Stimulated activated CD4-positive, alpha-beta T cell treated with anti-CD3 and anti-CD28 coated beads, Interleukin-12 subunit alpha, Interleukin-12 subunit beta, amount 100 ng/mL, for 4 hours (primary cell): ENCODE measurements around the gene GOPC.
"Not testable (repeated sequence)": the region's sequence is repeated elsewhere in the genome, so short reads cannot be mapped to it uniquely, and the experiment has no call there.

Source experiments
- DNase-seq: peaks from one replicate; pipeline ENCODE4 v3.0.0-alpha.2; 2020

GOPC gene

DNA sequence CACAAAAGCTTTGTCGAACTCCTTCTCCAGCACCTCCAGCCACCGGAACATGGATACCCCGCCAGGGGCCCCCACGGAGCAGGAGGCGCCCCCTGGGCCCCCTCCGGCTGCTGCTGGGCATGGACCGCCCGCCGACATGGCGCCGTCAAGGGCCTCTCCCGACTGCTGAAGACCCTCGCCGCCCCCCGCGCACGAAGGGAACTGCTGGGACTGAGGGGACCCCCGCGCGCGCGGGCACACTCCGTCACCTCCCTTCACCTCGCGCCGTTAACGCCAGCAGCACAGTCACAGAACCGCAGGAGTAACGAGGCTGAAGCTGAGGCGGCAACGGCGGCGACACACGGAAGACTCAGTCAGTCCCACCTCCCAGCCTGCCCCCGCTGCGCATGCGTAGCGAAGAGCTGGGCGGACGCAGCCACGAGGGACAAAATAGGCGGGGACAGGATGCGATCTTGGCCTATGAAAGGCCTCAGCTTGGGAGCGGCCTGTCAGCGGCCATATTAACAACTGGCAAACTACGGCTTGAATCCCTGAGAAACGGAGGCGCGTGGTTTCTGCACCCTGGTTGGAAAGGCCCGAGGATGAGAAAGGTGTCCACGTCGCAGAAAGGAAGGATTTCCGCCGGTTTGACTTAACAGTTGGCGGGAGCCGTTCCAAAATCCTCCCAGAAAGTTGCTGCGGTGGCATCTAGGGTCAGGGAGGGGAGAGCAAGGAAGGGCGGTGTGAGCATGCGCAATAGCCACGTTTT lies at the start of gene GOPC:
Gene GOPC (minus strand): TSS at position 361 of the 748 bp plus-strand sequence. CDS start 223 bp downstream, at position 138.
- DNase-seq: peak; percentile 88

DNA sequence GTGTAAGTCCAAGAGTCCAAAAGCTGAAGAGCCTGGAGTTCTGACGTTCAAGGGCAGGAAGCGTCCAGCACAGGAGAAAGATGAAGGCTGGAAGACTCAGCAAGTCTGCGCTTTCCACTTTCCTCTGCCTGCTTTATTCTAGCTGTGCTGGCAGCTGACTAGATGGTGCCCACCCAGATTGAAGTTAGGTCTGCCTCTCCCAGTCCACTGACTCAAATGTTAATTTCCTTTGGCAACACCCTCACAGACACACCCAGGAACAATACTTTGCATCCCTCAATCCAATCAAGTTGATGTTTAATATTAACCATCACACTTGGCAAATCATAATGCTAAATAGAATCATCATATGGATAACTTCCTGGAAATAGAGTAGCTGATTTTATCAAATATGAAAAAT lies 49.7 kb upstream of the GOPC start:
- not testable (repeated sequence) for DNase-seq

DNA sequence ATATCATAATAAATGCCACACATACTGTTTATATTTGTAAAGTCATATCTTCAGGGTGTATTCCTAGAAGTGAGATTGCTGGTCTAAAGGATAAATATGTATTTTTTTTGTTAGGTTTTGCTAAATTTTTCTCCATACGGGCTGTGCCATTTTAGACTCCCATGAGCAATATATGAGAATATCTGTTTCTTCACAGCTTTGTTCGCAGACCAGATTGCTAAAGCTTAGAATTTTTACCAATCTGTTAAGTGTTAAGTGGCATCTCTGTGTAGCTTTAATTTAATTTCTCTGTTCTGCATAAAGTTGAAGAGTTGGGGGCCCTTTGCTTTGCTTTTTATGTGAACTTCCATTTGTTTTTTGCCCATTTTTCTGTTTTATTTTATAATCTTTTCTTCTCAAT lies 40.7 kb upstream of the GOPC start:
- DNase-seq: no peak

DNA sequence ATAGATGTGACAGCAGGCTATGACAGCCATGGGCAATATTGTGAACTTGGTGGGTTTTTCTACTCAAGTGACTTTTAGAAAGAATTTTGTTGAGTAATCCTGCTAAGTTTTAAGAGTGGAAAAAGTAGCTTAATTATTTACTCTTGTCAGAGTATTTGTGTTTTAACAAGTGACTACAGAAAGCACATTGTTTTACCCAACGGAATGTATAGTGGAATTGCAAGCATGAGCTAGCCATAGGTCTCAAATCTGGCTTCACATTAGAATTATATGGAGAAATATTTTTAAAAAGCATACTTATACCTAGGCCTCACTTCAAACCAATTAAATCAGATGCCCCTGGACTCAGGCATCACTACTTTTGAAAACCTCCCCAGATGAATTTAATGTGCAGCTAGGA lies 35.5 kb upstream of the GOPC start:
- DNase-seq: no peak

DNA sequence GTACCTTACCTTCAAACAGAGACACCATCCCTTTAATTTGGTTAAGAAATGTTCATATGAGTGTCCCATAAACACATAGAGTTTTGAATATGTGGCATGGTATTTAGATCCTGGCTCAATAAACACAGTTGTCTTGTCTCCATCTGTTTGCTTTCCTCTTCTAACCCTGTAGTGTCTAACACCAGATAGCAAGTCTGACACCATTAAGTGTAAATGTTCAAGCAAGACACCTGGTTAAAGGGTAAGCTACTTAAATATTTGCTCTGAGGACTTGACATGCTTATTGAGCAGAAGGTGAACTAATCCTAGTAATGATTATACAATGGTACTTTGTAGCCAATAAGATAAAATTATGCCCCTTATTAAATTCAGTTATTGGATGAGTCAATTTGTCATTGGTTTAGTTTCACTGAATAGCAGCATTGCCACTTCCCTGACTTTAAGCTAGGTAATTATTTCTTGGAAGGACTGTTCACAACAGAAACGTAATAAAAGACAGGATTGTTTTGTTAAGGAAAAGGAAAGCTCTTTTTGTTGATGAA lies 26.9 kb upstream of the GOPC start:
- no peak for DNase-seq

DNA sequence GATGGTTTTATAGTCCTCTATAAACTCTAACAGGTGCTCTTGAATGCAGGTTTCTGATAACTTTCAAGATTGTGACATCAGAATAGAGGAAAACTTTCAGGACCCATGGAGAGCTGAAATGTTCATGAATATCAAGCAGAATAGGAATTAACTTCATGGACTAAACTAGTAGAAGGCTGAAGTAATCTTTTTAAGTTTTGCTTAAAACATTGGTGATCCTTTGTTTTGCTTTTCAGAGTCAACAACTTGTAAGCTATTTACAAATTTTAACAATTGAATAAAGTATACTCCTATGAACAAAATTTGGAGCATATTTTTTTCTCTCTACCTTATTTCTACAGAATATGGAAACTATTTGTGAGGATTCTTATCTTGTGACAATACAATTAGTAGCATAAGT lies 25.2 kb upstream of the GOPC start:
- no peak for DNase-seq

DNA sequence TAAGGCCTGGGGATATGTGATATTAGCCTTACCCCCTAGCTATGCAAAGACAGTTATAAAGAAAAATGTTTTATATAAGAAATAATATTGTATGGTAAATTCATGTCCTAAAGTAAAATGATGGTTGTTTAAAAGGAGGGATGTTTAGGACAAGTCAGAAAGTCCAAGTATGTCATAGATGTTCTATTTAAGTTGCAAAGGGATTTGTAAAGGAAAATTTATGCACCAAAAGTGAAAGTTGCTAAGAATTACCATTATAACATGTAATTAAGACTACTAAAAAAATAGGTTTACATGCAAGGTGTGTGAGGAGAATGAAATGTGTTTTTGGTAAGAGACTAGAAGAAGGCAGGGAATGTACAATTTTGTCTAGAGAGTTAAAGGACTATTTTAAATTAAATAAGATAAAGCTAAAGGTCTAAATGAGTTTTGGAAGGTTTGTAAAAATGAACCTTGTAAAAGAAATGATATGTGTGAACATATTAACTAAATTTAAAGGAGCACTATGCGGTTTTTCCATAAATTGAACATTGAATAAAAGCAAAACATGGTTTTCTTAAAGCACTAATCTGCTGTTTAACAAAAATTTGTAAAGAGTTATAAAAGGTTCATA lies 22.7 kb upstream of the GOPC start:
- no peak for DNase-seq

DNA sequence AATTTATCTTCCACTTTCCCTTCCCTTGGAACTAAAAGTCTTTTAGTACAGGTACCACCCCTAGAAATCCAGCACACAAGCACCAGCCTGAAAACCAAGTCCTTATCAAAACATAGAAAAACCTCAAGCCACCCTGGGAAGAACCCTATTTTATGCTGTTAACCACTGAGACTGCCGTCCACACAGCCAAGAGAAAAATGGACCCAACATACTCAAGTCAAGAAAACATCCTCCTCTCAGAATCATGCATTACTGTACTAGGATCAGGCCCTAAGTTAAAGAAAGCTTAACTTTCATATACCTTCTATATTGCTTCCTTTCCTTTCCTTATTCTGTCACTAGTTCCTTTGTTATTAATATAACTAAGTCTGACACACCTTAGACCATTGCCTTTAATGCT lies 16.9 kb upstream of the GOPC start:
- DNase-seq: no peak

DNA sequence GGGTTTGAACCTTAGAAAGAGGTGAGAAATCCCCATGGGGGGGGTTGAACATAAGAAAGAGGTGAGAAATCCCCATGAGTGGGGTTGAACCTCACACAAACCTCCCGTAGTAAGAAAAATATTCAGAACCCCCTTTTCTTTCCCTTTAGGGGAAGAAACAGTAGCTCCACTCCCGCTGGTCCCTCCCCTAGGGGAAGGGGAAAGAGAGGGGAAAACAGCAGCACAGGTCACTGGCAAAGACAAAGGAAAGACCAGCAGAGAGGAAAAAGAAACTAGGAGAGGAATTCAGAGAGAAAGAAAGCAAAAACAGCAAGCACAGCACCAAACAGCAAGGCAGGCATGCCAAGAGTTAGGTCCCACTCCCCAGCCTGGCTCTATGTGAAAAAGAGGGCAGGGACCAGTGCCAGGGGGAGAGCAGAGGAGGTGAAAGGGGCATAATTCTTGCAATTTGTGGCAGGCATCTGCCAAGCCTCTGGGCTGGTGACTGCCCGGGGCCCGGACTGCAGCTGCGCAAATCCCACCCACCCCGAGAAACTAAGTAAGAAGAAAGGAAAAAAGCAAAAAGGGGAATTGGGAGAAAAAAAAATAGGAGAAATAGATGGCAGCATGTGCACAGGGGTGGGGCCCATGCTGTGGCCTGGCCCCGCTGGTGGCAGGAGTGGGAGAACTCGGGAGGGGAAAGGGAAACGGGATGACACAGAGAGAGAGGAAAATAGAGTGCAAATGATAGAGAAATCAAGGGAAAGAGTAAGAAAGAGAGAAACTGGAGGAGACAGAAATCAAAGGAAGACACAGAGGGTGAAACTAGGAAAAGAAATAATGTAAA lies 15.1 kb upstream of the GOPC start:
- no peak for DNase-seq

DNA sequence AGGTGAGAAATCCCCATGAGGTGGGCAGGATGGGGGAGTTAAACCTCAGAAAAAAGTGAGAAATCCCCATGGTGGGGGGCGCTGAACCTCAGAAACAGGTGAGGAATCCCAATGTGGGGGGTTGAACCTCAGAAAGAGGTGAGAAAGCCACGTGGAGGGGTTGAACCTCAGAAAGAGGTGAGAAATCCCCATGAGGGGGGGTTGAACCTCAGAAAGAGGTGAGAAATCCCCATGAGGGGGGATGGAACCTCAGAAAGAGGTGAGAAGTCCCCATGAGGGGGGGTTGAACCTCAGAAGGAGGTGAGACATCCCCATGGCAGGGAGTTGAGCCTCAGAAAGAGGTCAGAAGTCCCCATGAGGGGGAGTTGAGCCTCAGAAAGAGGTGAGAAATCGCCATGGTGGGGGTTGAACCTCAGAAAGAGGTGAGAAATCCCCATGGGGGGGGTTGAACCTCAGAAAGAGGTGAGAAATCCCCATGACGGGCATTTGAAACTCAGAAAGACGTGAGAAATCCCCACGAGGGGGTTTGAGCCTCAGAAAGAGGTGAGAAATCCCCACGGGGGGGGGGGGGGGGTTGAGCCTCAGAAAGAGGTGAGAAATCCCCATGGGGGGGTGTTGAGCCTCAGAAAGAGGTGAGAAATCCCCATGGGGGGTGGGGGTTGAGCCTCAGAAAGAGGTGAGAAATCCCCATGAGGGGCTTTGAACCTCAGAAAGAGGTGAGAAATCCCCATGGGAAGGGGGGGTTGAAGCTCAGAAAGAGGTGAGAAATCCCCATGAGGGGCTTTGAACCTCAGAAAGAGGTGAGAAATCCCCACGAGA lies 14.3 kb upstream of the GOPC start:
- DNase-seq: no peak

DNA sequence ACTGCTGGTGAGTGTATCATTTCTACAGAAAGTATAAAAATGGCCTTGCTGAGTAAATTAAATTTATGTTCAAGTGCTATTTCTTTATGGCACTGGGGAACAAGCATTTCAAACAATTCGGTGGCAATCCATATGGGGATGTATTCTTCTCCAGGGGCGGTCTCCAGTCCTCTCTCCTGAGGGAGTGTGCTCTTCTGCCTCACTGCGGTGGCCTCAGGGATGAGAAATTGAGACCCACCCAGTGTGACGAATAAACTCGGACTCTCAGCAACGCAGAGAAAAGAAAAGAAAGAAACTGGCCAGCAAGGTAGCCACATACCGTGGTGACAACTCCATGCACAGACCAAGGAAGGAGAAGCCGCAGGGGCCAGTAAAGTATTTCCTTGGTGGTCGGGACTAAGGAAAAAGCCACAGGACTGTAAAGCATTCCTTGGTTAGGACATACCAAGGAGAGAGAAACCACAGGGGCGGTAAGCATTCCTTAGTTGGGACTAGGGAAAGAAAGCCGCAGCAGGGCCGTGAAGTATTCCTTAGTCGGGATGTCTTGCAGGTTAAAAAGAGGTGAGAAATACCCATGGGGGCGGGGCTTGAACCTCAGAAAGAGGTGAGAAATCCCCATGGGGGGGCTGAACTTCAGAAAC lies 13.6 kb upstream of the GOPC start:
- DNase-seq: no peak

DNA sequence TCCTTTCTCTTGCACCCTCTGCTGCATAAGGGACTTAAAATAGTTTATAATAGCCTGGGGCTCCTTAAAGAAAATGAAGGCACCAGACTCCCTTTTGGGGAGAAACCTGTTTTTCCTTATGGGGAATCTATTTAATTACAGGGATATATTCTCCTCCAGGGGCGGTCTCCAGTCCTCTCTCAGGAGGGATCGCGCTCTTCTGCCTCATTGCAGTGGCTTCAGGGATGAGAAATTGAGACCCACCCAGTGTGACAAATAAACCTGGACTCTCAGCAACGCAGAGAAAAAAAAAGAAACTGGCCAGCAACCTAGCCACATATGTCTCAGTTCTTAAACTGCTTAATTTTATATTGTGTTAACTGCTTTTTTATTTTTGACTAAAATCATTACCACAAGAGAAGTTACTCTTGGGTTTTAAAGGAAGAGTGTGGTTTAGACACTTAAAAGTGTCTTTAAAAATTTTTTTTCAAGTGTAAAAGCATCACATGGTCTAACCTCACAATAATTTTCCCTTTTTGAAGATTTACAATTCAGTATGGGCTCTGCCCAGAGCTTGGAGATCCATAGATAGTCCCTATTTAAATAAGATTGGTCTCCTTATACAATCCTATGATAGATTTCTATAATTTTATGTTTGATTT lies 11.7 kb upstream of the GOPC start:
- no peak for DNase-seq

DNA sequence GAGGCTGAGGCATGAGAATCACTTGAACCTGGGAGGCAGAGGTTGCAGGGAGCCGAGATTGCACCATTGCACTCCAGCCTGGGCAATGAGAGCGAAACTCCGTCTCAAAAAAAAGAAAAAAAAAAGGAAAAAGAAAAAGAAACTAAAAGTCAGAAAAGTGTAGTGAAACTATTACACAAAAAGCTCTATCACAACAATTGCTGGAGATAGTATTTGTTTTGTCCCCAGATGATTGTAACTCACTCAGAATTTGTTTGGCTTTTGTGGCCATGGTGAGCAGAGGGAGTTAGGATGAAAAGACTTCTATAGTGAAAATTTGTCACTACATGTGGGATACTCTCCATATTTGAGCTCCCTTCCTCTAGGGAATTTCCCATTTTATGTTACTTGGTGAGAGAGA lies 5.2 kb upstream of the GOPC start:
- no peak for DNase-seq

DNA sequence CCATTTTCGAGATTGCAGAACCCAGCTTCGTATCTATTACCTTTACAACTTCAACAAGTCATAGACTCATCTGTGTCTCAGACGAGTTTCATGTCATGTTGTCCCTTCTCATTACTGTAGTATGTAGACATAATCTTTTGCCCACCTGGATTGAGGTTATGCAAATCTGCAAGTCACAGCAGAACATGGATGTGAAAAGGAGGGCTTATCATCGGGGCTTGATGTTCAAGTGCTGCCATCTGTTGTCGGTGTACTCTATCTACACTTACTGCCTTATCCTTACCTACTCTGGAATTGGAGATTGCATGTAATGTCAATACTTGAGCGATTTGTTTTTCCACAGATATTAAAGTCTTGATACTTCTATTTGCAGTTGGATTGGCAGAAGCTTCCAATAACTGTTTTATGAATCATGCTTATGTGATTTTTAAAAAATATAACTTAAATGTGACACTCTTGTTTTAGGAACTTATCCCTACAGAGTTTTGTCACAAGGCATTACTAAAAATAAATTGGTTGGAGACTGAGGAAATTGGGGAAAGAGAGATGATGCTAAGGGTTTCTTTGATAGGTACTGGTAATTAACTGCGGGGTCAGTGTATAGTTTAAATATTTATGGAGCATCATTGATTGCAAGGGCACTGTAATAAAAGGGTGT lies 3.0 kb upstream of the GOPC start:
- no peak for DNase-seq

DNA sequence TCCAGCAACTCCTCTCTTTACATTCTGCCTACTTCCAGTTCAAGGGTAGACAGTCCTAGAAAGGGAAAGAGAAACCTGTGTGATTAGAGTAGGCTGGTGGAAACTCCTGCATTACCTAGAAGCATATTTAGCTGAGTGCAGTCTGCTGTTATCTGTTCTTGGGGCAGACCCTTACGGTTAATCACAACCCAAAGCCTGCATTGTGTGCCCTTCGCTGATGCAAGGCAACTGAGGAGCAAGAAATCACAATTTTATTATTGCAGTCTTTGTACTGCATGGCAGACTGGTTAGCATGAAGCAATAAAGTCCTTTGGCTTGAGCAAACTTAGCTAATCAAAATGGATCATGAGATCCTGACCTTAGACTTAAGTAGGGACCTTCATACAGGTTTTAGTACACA lies 1.5 kb upstream of the GOPC start:
- DNase-seq: no peak

DNA sequence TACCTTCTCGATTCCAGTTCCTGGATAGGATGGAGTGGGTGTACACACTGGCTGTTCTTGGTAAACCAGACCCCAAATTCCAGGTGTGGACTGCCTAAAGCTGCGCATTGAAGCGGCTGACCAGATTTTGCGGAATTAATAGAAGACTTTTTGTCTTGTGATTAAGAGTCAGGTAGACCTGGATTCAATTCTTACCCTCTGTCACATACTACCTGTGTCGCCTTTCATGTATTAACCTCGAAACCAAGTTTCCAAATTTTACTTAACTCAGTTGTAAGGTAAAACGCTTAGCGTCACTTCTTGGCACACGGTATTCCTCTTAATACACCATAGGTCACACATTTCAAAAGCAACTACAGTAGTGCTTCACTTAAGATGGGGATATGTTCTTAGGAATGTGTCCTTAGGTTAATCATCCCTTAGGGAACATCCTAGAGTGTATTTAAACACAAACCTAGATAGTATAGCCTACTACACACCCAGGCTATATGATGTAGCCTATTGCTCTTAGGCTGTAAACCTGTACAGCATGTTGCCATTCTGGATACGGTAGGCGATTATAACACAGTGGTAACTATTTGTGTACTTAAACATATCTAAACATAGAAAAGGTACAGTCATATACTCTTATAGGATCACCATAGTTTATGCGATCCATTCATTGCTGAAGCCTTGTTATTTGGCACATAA lies 733 bp upstream of the GOPC start:
- no peak for DNase-seq

DNA sequence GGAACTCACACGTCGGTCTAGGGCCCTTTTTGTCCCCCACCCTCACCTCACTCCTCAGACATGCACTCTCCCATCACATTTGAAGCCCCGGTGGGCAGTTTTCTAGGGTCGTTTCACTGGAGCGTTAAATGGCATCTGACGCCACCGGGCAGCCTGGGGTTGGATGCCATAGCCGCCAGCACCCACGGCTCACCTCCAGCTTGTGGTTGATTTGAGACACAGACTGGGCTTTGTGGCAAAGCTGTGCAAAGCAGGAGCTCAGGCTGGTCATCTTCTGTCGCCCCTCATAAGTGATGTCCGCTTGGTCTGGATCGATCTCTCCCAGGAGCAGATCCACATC lies 530 bp downstream of the GOPC start:
- DNase-seq: no peak

DNA sequence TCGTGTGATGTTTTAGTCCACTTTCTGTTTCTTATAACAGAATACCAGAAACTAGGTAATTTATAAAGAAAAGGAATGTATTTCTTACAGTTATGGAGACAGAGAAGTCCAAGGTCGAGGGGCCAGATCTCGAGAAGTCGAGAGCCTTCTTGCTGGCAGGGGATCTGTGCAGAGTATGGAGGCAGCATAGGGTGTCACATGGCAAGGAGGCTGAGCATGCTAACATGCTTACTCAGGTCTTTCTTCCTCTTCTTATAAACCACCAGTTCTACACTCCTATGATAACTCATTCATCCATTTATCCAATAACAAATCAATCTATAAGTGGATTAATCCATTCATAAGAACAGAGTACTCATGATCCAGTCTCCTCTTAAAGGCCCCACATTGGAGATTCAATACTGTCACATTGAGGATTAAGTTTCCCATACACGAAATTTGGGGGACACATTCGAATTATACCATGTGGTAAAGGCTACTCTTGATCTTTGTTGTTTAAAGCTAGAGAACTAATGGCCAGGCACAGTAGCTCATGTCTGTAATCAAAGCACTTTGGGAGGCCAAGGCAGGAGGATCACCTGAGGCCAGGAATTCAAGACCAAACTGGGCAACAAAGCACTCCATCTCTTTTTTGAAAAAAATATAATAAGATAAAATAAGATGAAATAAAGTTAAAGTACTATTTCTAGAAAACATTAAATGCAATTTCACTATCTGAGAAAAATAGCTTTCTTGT lies 2.1 kb downstream of the GOPC start:
- DNase-seq: no peak

DNA sequence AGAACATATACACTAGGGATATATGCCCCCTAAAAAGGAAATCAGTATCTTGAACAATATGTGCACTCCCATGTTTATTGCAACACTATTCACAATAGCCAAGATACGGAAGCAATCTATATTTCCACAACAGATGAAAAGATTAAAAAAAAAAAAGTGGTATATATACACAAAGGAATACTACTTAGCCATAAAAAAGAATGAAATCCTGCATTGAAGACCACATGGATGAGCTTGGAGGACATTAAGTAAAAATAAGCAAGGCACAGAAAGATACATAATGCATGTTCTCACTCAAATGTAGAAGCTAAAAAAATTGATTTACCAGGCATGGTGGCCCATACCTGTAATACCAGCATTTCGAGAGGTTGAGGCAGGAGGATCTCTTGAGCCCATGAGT lies 4.6 kb downstream of the GOPC start:
- DNase-seq: no peak
